Psoas muscle (tissue), 8 donors: ENCODE measurements around the gene HMOX1. TPM values are rescaled to one million over a fixed set of nuclear protein-coding genes. Genes with fewer than 3 reads are reported as not detected.

Source experiments
- ATAC-seq, 4 donors: fragments of 200-7000 bp; cut with Tn5 transposase; one replicate each; pipeline ENCODE4 v1.9.1; 2020; ENCODE audit warnings: moderate library complexity in 3 of 4, mild to moderate bottlenecking in 2 of 4
- DNase-seq, 2 donors: peaks; one replicate each; pipeline ENCODE4 v3.0.0-alpha.2; 2020
- H3K27ac ChIP-seq: fragments of 200-600 bp; one replicate; pipeline ENCODE4 v1.8.0; 2022
- H3K27me3 ChIP-seq, 3 donors: fragments of 200-600 bp in 1 of 3; one replicate each; pipeline versions ENCODE4 v1.6.1 to v1.8.0; 2013 to 2022; ENCODE audit warnings: low read length in 2 of 3, mild to moderate bottlenecking in 2 of 3, moderate library complexity in 1 of 3; ENCODE audit not compliant: insufficient read depth in 3 of 3
- H3K36me3 ChIP-seq, 2 donors: fragments of 200-600 bp in 1 of 2; one replicate each; pipeline versions ENCODE4 v1.6.1 to v1.8.0; 2013 to 2022; ENCODE audit warnings: low read depth in 1 of 2, mild to moderate bottlenecking in 1 of 2, moderate library complexity in 1 of 2; ENCODE audit not compliant: insufficient read depth in 1 of 2
- H3K4me1 ChIP-seq: fragments of 200-600 bp; one replicate; pipeline ENCODE4 v1.8.0; 2022
- H3K4me3 ChIP-seq: fragments of 200-600 bp; one replicate; pipeline ENCODE4 v1.8.0; 2022; ENCODE audit warnings: mild to moderate bottlenecking
- H3K9me3 ChIP-seq: fragments of 200-600 bp; one replicate; pipeline ENCODE4 v1.8.0; 2022
- CTCF ChIP-seq: fragments of 200-600 bp; IDR thresholded peaks from one replicate; pipeline ENCODE4 v1.8.0; 2022; ENCODE audit warnings: antibody characterized with exemption
- WGBS, 3 donors: extraction: QIAGEN DNeasy Blood & Tissue Kit; methylation state at CpG; one replicate each; pipeline versions ENCODE4 v1.1.6 to v1.1.7; 2013; 5-methylcytosine and 5-hydroxymethylcytosine counted together
- intact Hi-C, 2 donors: fragments of 100-400 bp; cut with DNase I; formaldehyde crosslinking; loops; one replicate each; pipeline versions ENCODE4 v1.11.0 to v1.14.2; 2022
- polyA plus RNA-seq, 3 donors: library from polyadenylated mRNA; stranded (reverse); fragments of 200-250 nt; gene quantifications; one replicate each; pipeline ENCODE4 v1.2.3, GENCODE V29; 2013
- total RNA-seq, 4 donors: library from RNA; stranded (reverse); fragmentation: NEBNext Ultra II Directional in 2 of 4; extraction: Animal tissue kit (Norgen Biotek cat#: 25700) in 2 of 4; gene quantifications; one replicate each; pipeline versions ENCODE4 v1.2.1 to v1.2.4, GENCODE V29; 2021 to 2023
- donor health status: healthy with polysubstance abuse.
- donor health status: DM: no; HTN: no; CAD: no; lungs with moderate emphysema.
- donor health status: Bipolar disorder and iron deficiency.
- donor health status: healthy.
- donor health status: DM: yes; HTN: yes; CAD: no.
- donor health status: DM: no; HTN: no; CAD: no.
- donor health status: DM: no; HTN: no; CAD: no.
- donor health status: DM: yes; HTN: yes; CAD: no.

HMOX1 gene
- total and polyA plus RNA-seq, 7 donors = 20.5 to 249 (median 75.0) TPM

GRCh38 chr22:35404176-35404575, 23.3 kb downstream of the HMOX1 start:
- WGBS, 3 donors = 87 to 88% (median 88%) methylated on average over 5 of the region's 5 CpGs
- Histone ChIP-seq H3K27ac (no peak overlapping the region), H3K4me1 (peaks cover 8% of the 10 kb centered on the region), H3K9me3 (no peaks in the 10 kb centered on the region), H3K36me3 (peaks cover 0 to 55% of the 10 kb centered on the region in 2 donors), H3K27me3 (no peaks in the 10 kb centered on the region), H3K4me3 (no peak overlapping the region)
- no peak for TF ChIP-seq CTCF
- DNase-seq (no peak), ATAC-seq (no peak)
- intact Hi-C loops = loop anchor here in 1 of 2 donors (5.0 kb wide), 1 partner anchor 52 kb away; no protein-coding TSS in a partner anchor

- peaks cover 0 to 78% of the 10 kb centered on the region in 2 donors for H3K36me3 ChIP-seq
- WGBS, 3 donors = 87 to 92% (median 89%) methylated on average over 13 of the region's 13 CpGs
- no peak for TF ChIP-seq CTCF
Measured at GRCh38 chr22:35406443-35406842, 25.5 kb downstream of the HMOX1 start.

GRCh38 chr22:35407362-35407761, 26.5 kb downstream of the HMOX1 start:
- no peak overlapping the region for H3K27ac ChIP-seq
- H3K4me1 ChIP-seq = no peaks in the 10 kb centered on the region
- H3K4me3 ChIP-seq = no peak overlapping the region
- intact Hi-C loops = no loop called here
- TF ChIP-seq CTCF = no peak
- H3K9me3 ChIP-seq = no peaks in the 10 kb centered on the region
- WGBS, 3 donors = 79 to 87% (median 82%) methylated on average over 7 of the region's 7 CpGs
- ATAC-seq (no peak), DNase-seq (no peak)
- peaks cover 0 to 86% of the 10 kb centered on the region in 2 donors for H3K36me3 ChIP-seq
- H3K27me3 ChIP-seq = no peaks in the 10 kb centered on the region

More at GRCh38 chr22:35406443-35406842, 25.5 kb downstream of the HMOX1 start:
- DNase-seq = no peak
- intact Hi-C loops = no loop called here
- Histone ChIP-seq H3K4me3 (no peak overlapping the region), H3K27ac (no peak overlapping the region), H3K9me3 (no peaks in the 10 kb centered on the region), H3K4me1 (no peaks in the 10 kb centered on the region), H3K27me3 (no peaks in the 10 kb centered on the region)
- no peak for ATAC-seq

GRCh38 chr22:35409783-35410662, 29.1 kb downstream of the HMOX1 start:
- intact Hi-C loops = no loop called here
- no peaks in the 10 kb centered on the region for H3K9me3 ChIP-seq

More at GRCh38 chr22:35409783-35410662, 29.1 kb downstream of the HMOX1 start:
- Histone ChIP-seq H3K36me3 (peaks cover 0 to 89% of the 10 kb centered on the region in 2 donors), H3K27me3 (no peaks in the 10 kb centered on the region), H3K4me3 (no peak overlapping the region), H3K4me1 (no peaks in the 10 kb centered on the region), H3K27ac (no peak overlapping the region)
- no peak for TF ChIP-seq CTCF
- WGBS, 3 donors = 71 to 84% (median 76%) methylated on average over 16 of the region's 16 CpGs
- DNase-seq = no peak
- ATAC-seq = peak in 2 of 4 donors; percentile 32 to 54
